HG03139 (cell line): Measurements from ENCODE around the gene FRMD4A.

Experiments
- ATAC-seq: cut with Tn5 transposase; IDR thresholded peaks from one replicate; pipeline ENCODE4 v1.9.1; 2021; ENCODE audit not compliant: unreplicated experiment

Gene FRMD4A

GRCh38 chr10:14296065-14296709, 34.5 kb downstream of the FRMD4A start:
- ATAC-seq = no peak

DNA sequence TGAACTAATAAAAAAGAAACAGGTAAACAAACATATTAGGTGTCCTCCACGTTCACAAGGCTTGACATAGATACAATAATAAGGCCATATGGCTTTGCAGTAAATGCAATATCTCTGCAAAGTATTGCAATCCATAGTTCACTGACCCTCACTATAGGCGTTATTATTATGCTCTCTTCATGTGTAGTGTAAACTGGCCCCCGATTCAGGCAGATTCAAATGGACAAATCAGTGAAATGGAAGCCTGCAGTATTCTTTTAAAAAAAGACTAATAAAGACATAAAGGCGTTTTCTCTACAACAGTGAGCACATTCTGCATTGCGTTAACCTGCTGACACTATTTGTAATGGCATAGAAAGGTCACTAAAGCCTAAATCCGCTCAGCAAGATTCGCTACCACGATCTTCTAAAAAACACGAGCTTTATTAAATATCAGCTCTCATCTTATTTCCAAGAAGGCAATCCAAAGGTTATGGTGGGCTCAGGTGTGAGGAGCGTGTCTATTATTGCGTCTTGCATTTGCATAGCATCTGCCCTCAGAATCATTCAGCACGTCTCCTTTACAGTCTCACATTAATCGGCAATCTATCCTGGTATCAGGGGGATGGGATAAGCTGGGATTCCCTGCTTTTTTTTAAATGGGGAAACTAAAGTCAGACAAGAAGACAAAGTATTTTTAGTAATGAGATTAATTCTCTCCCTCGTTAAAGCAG, 36.2 kb downstream of the FRMD4A start:
- no peak for ATAC-seq

DNA sequence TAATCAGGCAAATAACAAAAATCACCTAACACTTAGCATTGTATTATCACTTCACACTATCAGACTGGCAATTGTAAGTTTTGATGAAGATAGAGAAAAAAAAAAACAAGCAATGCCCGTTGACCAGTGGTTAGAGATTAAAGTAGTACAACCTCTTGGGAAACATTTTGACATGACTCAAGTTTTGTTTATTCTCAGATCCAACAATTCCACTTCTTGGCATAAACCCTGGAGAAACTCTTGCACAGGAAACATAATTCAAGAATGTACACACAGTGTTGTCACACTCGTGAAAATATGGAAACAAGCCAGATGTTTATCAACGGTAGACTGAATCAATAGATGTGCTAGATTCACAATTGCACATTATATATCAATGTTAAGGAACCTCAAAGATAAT, 37.2 kb downstream of the FRMD4A start:
- ATAC-seq = no peak

DNA sequence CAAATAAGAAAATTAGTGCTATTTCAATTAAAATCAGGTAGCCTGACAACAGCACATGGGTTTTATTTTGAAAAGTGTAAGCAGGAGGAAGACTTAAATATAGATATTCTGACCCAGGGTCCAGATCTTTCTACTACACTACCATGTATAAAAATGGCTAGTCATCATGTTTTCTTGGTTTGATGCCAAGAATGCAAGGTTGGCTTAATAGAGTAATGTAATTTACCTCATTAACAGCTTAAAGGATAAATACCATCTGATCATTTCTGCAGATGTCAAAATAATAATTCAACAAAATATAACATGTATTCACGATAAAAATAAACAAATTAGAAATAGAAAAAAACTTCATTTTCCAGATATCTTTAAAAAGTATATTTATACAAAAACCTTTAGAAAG, 39.4 kb downstream of the FRMD4A start:
- no peak for ATAC-seq

DNA sequence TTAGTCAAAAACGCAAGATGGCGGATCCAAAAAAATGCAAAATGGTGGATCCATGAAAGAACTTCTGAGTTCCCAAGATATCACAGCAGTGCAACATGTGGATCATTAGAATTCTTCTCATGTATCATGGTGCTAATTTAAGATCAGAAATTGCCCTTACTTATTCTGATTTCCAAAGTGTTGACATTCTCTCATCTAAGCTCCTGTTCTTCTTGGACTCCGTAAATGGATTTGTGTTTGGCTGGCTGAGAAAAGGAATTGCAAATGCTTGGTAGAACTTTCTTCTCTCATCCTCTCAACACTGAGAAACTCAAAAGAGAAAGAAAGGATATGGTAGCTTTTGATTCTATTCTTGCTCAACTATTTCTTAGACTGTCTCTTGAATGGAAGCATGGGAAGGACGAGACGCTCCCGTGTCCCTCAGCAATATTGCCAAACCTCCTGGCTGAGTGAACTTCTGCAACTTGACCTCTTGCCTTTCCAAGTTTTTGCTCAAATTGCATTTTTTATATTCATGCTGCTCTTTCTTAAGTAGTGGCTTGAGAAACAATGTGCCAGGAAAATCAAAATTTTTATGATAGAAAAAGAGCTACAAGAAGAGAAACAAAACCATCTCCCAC, 44.7 kb downstream of the FRMD4A start:
- no peak for ATAC-seq

DNA sequence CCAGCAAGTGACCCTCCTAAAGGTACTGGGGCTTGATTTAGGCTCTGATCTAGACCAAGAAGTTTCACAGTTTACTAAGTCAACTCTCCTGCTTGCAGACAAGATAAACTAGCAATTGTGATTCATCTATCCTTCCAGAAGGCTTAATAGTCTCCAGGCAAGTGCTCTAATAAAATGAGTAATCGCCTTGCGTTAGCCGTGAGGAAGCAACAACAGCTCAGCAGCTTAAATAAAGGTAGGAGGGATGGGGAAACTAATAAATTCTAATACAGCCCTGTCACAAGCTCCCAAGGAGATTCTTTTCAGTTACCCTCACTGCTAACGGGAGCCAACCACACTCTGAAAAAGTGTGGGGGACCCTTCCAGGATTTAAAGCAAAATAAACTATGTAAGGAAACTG, 48.4 kb downstream of the FRMD4A start:
- ATAC-seq = no peak

GRCh38 chr10:14278533-14278932, 52.2 kb downstream of the FRMD4A start:
- no peak for ATAC-seq

- no peak for ATAC-seq
Measured at GRCh38 chr10:14276210-14276609, 54.5 kb downstream of the FRMD4A start.

- ATAC-seq = no peak
Measured at GRCh38 chr10:14271621-14272020, 59.1 kb downstream of the FRMD4A start.

DNA sequence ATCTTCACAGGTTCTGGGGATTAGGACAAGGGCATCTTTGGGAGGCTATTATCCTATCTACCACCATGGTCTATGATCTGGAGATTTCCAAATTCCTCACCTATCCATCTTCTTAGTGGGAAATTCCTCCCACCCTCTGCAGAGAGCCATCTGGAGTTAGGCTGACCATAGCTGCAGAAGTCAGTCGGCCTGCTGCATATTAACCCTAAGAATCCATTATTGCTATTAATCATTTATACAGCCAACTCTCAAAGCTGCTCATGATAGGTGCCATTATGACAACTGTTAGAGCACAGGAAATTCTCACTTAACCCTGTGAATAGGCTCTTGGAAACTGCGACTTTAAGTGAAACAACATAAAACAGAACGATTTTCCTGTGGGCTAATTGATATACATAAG, 60.4 kb downstream of the FRMD4A start:
- no peak for ATAC-seq

GRCh38 chr10:14265709-14266108, 65.0 kb downstream of the FRMD4A start:
- no peak for ATAC-seq

DNA sequence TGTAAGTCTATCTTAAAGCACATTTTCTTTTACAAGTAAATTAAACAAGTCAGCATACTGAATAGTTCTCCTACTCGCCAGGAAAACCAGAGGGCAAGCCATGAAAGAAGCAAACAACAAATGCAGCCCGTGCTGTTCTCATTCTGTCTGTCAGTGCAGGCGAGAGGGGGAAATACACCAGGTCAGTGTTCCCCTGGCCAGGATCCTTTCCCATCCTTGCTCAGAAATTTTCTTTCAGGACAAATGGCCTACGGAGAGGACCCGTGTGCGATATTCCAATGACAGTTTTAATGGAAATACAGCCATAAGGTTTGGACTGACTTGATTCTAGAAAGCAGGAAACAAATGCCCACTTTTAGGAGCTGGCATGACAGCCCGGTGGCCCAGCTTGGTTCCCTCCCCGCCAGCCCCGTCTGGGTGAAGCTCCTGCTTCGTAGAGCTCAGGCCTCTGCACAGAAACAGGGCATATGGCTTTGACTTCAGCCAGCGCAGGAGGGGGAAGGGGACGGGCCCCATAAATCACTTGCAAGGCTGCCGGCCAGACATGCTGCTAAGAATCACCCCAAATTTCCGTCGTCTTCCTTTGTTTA, 67.8 kb downstream of the FRMD4A start:
- ATAC-seq = no peak

GRCh38 chr10:14261336-14261735, 69.4 kb downstream of the FRMD4A start:
- ATAC-seq = no peak

DNA sequence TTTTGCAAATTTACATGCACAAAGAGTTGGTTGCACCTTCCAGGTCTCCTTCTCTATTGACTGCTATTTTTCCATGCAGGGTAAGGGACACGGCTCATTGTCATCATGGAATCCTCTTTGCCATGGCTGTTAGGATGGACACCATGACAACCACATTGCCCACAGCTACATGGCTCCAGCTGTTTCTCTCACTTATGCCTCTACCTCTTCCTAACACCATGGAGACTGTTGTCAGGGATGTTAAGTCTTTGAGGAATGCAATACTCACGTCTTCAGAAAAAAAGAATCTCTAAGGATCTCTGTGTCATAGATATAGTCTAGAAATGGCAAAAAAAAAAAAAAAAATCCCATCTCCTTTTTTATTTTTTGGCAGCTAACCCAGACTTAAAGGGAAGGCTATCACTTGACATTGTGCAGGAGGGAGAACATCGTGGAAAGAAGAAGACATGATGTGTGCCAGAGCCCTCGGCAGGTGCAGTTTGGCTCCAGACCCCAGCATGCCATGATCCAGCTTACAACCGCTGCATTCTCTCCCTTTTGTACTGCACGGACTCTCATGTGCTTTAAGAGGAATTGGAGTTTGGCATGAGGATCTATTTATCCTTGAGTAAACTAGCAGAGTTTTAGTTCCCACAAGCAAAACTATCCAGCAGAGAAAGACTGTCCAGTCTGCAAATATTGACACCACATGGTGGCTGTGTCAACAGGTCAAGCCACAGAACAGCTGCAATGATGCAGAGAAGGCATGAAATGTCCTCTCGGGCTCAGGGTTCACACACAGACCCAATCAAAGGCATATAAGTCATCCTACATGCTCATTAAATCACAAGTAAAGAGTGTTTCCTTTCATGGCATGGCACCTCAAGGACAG, 70.8 kb downstream of the FRMD4A start:
- ATAC-seq = no peak

GRCh38 chr10:14254368-14254767, 76.4 kb downstream of the FRMD4A start:
- no peak for ATAC-seq

- ATAC-seq = no peak
Measured at GRCh38 chr10:14253711-14254110, 77.0 kb downstream of the FRMD4A start.

DNA sequence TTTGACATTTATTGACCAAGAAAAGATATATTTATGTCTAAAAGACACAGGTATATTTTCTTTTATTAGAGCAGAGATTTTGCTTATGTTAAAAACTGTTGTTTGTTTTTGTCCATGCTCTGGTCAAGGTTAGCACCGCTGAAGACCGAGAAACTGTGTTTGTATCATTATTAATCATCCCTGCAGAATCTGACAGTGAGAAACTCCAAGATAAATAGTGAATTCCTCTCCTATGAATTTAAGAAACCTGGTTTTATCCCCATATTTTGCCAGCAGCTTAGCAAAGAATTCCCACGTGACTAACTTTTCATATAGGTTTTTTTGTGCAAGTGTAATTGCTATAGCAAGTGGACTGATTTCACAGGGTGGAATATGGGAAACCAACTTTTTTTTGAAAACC, 77.6 kb downstream of the FRMD4A start:
- no peak for ATAC-seq

- no peak for ATAC-seq
Measured at GRCh38 chr10:14250496-14251076, 80.1 kb downstream of the FRMD4A start.

DNA sequence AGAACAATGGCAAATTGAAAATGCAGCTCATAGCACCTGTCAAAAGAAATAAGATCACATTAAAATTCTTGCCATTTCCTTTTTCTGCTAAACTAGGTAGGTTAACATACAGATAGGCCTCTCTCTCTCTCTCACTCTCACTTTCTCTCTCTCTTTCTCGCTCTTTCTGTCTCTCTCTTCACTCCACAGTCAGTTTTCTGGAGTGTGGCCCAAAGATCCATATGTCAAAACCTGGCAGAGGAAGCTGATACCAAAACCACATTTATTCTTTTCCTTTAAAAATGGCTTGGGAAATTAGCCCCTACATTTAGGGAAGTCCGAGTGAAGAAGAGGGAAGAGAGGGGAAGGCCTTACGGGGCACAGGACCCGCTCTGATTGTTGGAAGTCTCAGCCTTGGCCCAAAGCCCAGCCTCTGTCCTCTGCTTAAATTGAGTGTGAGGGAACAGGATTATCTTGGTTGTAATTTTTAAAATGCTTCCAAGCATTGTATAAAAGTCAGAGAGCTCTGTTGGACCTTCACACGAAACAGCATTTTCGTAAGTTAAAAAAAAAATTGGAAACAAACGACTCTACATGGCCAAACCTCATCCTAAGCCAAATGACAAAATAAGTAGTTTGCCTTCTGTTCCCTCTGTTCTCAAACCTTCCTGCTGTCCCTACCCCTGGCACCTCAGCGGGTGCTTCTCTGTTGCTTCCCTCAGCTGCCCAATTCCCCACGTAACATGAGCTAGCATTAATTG, 83.2 kb downstream of the FRMD4A start:
- ATAC-seq = no peak

GRCh38 chr10:14244801-14245211, 85.9 kb downstream of the FRMD4A start:
- ATAC-seq = no peak
